Testis (tissue), 2 donors: Measurements from ENCODE around the gene KCNAB1.

ENCODE experiments used
- POLR2A ChIP-seq: fragments of 450-650 bp; IDR thresholded peaks from one replicate; pipeline ENCODE4 v1.6.1; 2017; ENCODE audit warnings: antibody characterized with exemption, mild to moderate bottlenecking, moderate library complexity
- TF ChIP-seq, protein P1 (sequence below), 3 experiments: fragments of 450-650 bp in 2 of 3; fragments of 200-600 bp in 1 of 3; sonication (generic) in 1 of 3; IDR thresholded peaks; one replicate each; pipeline ENCODE4 v1.5.1; 2016 to 2019; ENCODE audit warnings: antibody characterized with exemption in 3 of 3, mild to moderate bottlenecking in 2 of 3, moderate library complexity in 1 of 3

DNA sequence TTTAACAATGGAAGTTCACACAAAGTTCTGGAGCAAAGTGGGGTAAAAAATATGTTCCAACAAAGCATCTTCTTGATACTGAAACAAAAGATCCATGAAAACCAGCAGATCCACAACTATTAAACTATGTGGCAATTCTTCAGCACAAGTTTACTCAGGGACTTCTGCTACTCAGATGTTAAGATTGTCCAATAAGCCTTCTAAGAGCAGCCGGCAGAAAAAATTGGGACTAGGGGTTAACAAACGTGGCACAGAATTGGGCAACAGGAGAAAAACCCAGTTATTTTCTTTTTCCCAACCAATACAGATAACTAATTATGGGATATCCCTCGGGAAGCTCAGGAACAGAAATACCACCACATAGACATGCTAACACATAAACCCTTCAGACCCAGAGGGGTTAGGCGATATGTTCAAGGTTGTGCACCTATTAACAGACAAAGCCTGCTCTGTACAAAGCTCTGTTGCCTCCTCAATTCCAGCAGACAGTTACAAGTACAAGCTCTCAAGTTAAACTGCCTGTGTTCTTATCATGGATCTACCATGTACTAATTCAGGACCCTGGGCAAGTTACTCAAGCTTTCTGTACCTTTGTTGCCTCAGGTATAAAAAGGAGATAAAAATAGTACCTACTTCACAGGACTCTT lies 427.8 kb downstream of the KCNAB1 start:
- no peak for TF ChIP-seq POLR2A
- TF ChIP-seq, protein P1, sequence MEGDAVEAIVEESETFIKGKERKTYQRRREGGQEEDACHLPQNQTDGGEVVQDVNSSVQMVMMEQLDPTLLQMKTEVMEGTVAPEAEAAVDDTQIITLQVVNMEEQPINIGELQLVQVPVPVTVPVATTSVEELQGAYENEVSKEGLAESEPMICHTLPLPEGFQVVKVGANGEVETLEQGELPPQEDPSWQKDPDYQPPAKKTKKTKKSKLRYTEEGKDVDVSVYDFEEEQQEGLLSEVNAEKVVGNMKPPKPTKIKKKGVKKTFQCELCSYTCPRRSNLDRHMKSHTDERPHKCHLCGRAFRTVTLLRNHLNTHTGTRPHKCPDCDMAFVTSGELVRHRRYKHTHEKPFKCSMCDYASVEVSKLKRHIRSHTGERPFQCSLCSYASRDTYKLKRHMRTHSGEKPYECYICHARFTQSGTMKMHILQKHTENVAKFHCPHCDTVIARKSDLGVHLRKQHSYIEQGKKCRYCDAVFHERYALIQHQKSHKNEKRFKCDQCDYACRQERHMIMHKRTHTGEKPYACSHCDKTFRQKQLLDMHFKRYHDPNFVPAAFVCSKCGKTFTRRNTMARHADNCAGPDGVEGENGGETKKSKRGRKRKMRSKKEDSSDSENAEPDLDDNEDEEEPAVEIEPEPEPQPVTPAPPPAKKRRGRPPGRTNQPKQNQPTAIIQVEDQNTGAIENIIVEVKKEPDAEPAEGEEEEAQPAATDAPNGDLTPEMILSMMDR (IDR thresholded peaks at IDR 0.05), result no peak
